Heart left ventricle (tissue), 13 donors: Measurements from ENCODE around the gene STPG1.

Experiments
- POLR2A ChIP-seq, 2 donors: fragments of 450-650 bp; IDR thresholded peaks; one replicate each; pipeline ENCODE4 v1.6.1; 2017; ENCODE audit warnings: antibody characterized with exemption in 2 of 2, mild to moderate bottlenecking in 2 of 2, moderate library complexity in 2 of 2
- TF ChIP-seq, protein P1 (sequence below), 12 donors: fragments of 200-600 bp; sonication (generic) in 4 of 12; IDR thresholded peaks; one replicate each; pipeline versions ENCODE4 v1.5.0 to v1.8.0; 2018 to 2022; ENCODE audit warnings: antibody characterized with exemption in 12 of 12, mild to moderate bottlenecking in 5 of 12
- donor health status: ischemic (EF 13 %, LVEDD 7.1; RV severe dilation, severe dysfunction).
- donor health status: DM: no; HTN: yes; CAD: no.
- donor health status: DM: no; HTN: no; CAD: no.
- donor health status: ischemic (EF 25% LVEDD 6.9; RV normal size, moderate dysfunction).
- donor health status: ischemic (EF 25% LVEDD 5.7; RV mildly dilated, moderate dysfunction).
- donor health status: ischemic (EF 35%, LVEDD 5.7; RV mildly dilated, moderate dysfunction).
- donor health status: nonischemic (EF 11% LVEDD 7.7; RV severe dilation, severe dysfunction).
- donor health status: DM: yes; HTN: yes; CAD: no.
- donor health status: PGD.
- donor health status: ischemic (EF 29% LVEDD 5.4; RV normal size, mild dysfunction).
- donor health status: nonischemic (EF 23%, LVEDD 6.1; RV moderate dilation, normal function).

DNA sequence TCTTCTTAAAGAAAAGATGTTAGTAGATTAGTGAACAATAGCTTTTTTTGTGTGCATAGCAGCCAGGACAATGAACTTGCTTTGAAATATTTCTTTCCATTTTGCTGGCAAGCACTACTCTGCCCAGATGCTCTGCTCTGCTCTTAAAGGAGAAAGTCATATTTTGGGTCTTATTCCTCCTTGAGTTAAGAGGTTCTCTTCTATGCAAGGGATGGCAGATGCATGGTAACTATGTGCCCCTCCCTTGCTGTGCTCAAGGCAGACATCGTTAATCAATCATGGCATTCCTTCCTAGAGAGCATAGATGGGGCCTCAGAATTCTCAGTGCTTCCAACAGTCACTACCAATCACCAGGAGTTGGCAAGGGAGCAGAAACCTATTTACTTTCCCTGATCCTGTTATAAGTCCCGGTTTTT lies 29.7 kb upstream of the STPG1 start:
- TF ChIP-seq, protein P1, sequence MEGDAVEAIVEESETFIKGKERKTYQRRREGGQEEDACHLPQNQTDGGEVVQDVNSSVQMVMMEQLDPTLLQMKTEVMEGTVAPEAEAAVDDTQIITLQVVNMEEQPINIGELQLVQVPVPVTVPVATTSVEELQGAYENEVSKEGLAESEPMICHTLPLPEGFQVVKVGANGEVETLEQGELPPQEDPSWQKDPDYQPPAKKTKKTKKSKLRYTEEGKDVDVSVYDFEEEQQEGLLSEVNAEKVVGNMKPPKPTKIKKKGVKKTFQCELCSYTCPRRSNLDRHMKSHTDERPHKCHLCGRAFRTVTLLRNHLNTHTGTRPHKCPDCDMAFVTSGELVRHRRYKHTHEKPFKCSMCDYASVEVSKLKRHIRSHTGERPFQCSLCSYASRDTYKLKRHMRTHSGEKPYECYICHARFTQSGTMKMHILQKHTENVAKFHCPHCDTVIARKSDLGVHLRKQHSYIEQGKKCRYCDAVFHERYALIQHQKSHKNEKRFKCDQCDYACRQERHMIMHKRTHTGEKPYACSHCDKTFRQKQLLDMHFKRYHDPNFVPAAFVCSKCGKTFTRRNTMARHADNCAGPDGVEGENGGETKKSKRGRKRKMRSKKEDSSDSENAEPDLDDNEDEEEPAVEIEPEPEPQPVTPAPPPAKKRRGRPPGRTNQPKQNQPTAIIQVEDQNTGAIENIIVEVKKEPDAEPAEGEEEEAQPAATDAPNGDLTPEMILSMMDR (IDR thresholded peaks at IDR 0.05): no peak
- TF ChIP-seq POLR2A (IDR thresholded peaks at IDR 0.05): no peak
